Suprapubic skin (tissue), 3 donors: ENCODE results near the gene CNGA3.

ENCODE experiments used
- CTCF ChIP-seq, 2 donors: fragments of 200-600 bp in 1 of 2; fragments of 450-650 bp in 1 of 2; sonication (generic) in 1 of 2; IDR thresholded peaks; one replicate each; pipeline ENCODE4 v1.5.1; 2016 to 2019; ENCODE audit warnings: antibody characterized with exemption in 2 of 2, mild to moderate bottlenecking in 1 of 2, moderate library complexity in 1 of 2
- POLR2A ChIP-seq, 2 donors: fragments of 450-650 bp; IDR thresholded peaks; one replicate each; pipeline ENCODE4 v1.6.1; 2017; ENCODE audit warnings: antibody characterized with exemption in 2 of 2, mild to moderate bottlenecking in 2 of 2, moderate library complexity in 2 of 2

GRCh38 chr2:98434492-98434891, 88.2 kb downstream of the CNGA3 start:
- TF ChIP-seq CTCF (IDR thresholded peaks at IDR 0.05) (no peak), POLR2A (IDR thresholded peaks at IDR 0.05) (no peak)
